GM19099 (cell line): ENCODE data around the gene ZMIZ1.

Experiments used
- POLR2A ChIP-seq: IDR thresholded peaks from 3 replicates; pipeline ENCODE4 v1.6.1; 2011; ENCODE audit warnings: low read depth; ENCODE audit not compliant: insufficient read length; ENCODE audit errors: extremely low read depth

The ZMIZ1 gene

GRCh38 chr10:79295563-79295962 is 226.8 kb downstream of the ZMIZ1 start:
- TF ChIP-seq POLR2A, result no peak

DNA sequence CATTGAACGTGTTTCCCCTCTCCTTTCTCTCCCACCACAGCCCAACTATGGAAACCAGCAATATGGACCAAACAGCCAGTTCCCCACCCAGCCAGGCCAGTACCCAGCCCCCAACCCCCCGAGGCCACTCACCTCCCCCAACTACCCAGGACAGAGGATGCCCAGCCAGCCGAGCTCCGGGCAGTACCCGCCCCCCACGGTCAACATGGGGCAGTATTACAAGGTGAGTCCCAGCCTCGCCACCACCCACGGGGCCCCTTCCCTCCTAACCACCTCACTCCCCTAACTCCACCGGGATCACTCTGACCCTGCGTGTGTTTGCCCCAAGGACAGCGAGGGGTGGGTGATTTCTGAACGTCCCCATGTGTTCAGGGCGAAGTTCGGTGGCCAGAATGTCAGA is 227.7 kb downstream of the ZMIZ1 start:
- TF ChIP-seq POLR2A, result no peak

GRCh38 chr10:79298403-79299244 is 229.9 kb downstream of the ZMIZ1 start:
- no peak for TF ChIP-seq POLR2A

- TF ChIP-seq POLR2A, result no peak
Measured at GRCh38 chr10:79299397-79300241, 230.9 kb downstream of the ZMIZ1 start.

DNA sequence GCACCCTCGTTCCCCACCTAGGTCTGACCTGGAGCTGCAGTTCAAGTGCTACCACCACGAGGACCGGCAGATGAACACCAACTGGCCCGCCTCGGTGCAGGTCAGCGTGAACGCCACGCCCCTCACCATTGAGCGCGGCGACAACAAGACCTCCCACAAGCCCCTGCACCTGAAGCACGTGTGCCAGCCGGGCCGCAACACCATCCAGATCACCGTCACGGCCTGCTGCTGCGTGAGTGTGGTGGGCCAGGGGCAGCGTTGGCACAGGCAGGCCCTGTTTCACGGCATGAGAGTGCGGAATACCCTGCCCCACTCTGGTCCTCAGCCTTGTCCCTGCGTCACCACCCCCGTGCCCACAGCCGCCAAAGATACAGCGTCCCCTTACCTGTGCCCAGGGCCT is 231.9 kb downstream of the ZMIZ1 start:
- TF ChIP-seq POLR2A, result no peak

GRCh38 chr10:79301754-79302530 is 233.2 kb downstream of the ZMIZ1 start:
- TF ChIP-seq POLR2A, result no peak

GRCh38 chr10:79303631-79304478 is 235.1 kb downstream of the ZMIZ1 start:
- no peak for TF ChIP-seq POLR2A

DNA sequence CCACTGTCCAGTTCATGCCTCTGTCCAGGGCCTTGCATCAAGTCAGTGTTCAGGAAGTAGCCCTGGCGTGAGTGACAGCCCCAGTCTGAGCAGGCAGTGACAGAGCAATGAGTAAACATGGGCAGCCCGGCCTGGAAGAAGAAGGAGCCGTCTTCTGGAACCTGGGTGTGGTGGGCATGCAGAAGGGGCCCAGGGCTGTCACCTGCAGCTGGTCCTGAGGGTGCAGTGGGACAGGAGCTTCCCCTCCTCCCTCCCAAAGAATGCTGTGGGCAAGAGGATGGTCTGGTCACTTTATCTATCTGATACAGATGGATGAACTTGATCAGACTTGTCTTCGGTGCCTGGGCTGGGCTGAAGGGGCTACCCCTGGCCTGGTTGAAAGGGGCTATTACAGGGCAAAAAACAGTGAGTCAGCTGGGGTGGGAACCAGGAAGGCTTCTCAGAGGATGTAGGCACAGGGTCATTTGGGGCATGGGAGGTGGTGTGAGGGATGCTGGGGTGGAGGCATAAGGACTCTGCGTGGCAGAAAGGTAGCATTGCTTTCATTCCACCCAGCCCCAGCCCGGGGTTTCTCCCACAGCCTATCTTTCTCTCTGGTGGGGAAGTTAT is 235.8 kb downstream of the ZMIZ1 start:
- no peak for TF ChIP-seq POLR2A

GRCh38 chr10:79305515-79305914 is 236.7 kb downstream of the ZMIZ1 start:
- no peak for TF ChIP-seq POLR2A

DNA sequence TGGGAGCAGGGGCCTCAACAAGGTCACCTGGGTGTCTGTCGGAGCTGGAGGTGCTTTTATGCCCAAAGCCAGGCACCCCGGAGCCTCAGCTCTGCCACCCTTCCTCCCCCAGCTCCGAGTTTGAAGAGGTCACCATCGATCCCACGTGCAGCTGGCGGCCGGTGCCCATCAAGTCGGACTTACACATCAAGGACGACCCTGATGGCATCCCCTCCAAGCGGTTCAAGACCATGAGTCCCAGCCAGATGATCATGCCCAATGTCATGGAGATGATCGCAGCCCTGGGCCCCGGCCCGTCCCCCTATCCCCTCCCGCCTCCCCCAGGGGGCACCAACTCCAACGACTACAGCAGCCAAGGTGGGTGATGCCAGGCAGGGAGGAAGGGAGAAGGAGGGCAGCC is 237.2 kb downstream of the ZMIZ1 start:
- TF ChIP-seq POLR2A, result no peak

DNA sequence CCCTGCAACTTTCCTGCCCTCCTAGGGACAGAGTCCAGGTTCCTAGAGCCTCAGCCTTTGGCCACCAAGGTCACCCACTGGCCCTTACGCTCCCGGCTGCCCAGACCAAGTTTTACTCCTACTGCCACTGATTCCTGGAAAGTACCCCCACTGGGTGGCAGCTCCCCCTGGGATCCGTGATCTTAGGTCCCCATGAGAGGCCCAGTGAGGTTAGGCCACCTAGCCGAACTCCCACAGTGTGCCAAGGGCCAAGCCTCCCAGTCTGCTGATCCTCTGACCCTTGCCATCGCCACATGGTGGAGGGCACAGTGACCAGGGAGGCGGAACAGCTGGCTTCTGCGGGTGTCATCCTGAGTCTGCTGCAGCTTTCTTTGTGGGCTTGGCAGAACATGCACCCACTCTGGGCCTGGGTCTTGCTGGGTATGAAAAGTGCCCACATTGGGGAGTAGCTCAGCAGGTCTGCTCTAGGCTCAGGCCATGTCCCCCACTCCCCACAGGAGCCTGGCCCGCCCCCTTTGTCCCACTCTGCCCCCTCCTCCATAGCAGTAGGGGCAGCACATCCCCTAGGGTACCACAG is 238.0 kb downstream of the ZMIZ1 start:
- TF ChIP-seq POLR2A, result no peak

DNA sequence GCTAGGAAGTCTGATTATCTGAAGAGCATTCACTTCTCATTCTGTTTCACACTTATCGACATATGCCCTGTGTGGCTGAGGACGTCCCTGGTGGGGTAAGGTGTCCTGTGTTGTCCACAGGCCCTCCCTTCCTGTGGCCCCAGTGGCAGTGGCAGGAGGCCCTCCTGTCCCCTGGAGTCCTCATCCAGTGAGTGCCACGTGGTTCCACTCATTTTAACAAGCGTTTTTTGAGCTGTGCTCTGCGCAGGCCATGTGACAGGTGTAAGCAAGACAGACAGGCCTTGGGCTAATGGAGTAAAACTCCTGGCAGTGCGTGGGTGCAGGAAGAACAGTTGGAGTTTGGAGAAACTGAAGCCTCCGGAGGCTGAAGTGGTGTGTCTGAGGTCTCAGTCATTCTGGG is 239.2 kb downstream of the ZMIZ1 start:
- no peak for TF ChIP-seq POLR2A

GRCh38 chr10:79308969-79309665 is 240.4 kb downstream of the ZMIZ1 start:
- no peak for TF ChIP-seq POLR2A

DNA sequence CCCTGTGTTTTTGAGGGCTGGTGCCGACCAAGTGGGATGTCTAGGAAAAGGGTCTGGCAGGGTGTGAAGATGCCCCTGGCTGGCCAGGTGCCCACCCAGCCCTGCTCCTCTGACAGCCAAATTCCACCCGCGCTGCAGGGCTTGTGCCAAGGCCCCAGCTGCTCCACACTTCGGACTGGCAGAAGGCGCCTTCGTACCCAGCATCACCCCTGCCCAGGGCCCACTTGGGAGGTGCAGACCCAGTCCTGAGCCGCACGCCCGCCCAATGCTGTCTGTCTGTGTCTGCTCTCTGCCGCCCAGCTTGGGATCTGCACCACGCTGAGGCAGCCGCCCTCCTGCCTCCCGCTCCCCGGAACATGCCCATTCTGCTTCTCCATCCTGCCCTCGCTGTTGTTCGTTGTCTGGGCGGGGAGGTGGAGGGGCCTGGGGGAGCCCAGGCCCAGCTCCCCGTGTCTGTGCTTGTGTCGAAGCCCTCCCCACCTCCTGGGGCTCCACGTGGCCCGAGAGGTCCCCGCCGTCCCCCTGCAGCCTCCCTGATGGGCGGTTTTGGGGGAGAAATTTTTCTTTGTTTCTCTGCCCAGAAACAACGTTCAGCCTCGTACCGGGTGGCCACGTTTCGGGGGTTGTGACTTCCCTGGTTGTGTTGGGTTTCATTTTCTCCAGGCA is 241.6 kb downstream of the ZMIZ1 start:
- TF ChIP-seq POLR2A, result no peak
